ENCODE data around the gene HCK. TPM values are rescaled to one million over a fixed set of nuclear protein-coding genes. Genes with fewer than 3 reads are reported as not detected.

Gene HCK
- total RNA-seq, 4 donors from 2014 or later = 7.0 to 10.2 (median 8.7) TPM

DNA sequence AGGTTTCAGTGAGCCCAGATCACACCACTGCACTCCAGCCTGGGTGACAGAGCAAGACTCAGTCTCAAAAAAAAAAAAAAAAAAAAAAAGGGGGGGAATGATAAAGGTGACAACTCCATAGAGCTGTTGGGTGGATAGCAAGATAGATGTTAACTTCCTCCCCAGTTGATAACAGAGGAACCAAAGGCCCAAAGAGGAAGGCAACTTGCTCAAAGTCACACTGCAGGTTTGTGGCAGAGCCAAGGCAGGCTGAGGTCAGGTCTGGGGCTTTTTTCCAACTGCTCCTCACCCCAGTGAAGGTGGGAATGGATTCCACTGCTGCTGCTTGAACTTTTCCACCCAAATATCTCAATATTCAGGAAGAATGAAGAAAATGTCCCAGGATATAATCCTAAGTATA, 26.7 kb downstream of the HCK start:
- no peak for DNase-seq (ENCODE audit: low spot score in 2 of 2)
- TF ChIP-seq, protein P1, sequence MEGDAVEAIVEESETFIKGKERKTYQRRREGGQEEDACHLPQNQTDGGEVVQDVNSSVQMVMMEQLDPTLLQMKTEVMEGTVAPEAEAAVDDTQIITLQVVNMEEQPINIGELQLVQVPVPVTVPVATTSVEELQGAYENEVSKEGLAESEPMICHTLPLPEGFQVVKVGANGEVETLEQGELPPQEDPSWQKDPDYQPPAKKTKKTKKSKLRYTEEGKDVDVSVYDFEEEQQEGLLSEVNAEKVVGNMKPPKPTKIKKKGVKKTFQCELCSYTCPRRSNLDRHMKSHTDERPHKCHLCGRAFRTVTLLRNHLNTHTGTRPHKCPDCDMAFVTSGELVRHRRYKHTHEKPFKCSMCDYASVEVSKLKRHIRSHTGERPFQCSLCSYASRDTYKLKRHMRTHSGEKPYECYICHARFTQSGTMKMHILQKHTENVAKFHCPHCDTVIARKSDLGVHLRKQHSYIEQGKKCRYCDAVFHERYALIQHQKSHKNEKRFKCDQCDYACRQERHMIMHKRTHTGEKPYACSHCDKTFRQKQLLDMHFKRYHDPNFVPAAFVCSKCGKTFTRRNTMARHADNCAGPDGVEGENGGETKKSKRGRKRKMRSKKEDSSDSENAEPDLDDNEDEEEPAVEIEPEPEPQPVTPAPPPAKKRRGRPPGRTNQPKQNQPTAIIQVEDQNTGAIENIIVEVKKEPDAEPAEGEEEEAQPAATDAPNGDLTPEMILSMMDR (IDR thresholded peaks at IDR 0.05) = no peak
- intact Hi-C loops (cut with DNase I; ENCODE audit: low total_unique reads) = no loop called here
- no peak overlapping the region for H3K4me3 ChIP-seq (ENCODE audit: low read depth, poor library complexity, severe bottlenecking)

DNA sequence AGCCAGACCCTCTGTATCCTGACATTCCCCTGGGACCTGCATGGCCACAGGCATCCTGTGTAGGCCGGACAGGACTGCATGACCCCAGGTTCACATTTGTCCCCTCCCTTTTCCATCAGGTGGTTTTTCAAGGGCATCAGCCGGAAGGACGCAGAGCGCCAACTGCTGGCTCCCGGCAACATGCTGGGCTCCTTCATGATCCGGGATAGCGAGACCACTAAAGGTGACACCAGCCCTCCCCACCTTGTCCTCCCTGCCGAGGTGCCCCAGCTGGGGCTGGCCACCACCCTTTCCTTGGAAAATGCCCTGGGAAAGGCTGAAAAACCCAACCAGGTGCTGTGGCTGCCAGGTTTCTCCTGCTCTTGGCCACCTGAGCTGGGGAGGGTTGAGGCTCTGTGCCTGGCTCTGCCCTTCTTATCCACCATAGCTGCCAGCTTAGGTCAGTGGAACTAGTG, 27.6 kb downstream of the HCK start:
- 62 to 66% methylated on average over 8 of the region's 8 CpGs for WGBS, 2 donors
- DNase-seq (ENCODE audit: low spot score in 2 of 2) = no peak
- no peak overlapping the region for H3K4me3 ChIP-seq (ENCODE audit: low read depth, poor library complexity, severe bottlenecking)
- TF ChIP-seq POLR2A (IDR thresholded peaks at IDR 0.05) = no peak
- TF ChIP-seq, protein P1 (IDR thresholded peaks at IDR 0.05) = no peak
- intact Hi-C loops (cut with DNase I; ENCODE audit: low total_unique reads) = no loop called here

DNA sequence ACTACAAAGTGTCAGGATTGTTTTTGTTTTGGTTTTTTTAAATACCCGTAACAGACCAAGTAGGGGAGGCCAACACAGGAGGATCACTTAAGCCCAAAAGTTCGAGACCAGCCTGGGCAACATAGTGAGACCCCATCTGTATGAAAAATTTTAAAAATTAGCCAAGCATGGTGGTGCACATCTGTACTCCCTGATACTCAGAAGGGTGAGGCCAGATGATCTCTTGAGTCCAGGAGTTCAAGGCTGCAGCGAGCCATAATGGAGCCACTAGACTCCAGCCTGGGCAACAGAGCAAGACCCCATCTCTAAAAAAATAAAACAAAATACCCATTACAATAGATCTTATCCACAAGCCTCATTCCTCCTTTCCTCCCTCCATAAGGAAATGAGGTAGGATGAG, 28.7 kb downstream of the HCK start:
- no peak overlapping the region for H3K4me3 ChIP-seq (ENCODE audit: low read depth, poor library complexity, severe bottlenecking)
- WGBS, 2 donors = 63 to 90% methylated on average over 3 of the region's 3 CpGs
- intact Hi-C loops (cut with DNase I; ENCODE audit: low total_unique reads) = no loop called here
- no peak for DNase-seq (ENCODE audit: low spot score in 2 of 2)
- TF ChIP-seq POLR2A (IDR thresholded peaks at IDR 0.05) = no peak
- TF ChIP-seq, protein P1 (IDR thresholded peaks at IDR 0.05) = no peak

DNA sequence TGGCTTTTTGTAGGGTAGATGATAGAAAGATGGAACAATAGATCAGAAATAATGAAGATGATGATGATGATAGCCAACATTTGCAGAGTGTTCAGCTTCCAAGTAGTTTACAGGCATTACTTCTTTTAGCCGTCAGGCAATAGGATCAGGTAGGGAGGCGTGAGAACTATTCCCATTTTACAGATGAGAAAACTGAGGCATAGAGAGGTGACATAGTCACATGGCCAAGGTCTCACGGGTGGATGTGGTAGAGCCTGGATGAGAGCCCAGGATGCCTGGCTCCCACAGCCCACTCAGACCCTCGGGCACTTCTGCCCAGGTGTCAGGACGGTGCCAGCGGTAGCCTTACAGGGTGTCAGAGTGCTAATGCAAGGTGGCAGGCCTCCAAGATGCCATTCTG, 31.4 kb downstream of the HCK start:
- TF ChIP-seq POLR2A (IDR thresholded peaks at IDR 0.05) = no peak
- no peak for DNase-seq (ENCODE audit: low spot score in 2 of 2)
- H3K4me3 ChIP-seq (ENCODE audit: low read depth, poor library complexity, severe bottlenecking) = no peak overlapping the region
- intact Hi-C loops (cut with DNase I; ENCODE audit: low total_unique reads) = no loop called here
- 76 to 85% methylated on average over 6 of the region's 6 CpGs for WGBS, 2 donors

DNA sequence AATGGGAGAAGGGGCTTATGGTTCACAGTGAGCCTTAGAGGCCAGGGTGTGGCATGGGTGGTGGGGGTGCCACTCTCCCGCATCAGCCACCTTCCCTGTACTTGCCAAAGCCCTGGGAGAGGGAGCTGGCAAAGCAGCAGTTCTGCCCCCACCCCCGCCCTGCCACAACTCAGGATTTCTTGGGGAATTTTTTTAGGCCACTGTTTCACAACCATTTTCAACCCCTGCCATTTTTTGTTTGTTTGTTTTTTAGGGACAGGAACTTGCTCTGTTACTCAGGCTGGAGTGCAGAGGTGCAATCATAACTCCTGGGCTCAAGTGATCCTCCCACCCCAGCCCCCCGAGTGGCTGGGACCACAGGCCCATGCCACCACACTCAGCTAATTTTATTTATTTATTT, 35.0 kb downstream of the HCK start:
- H3K4me3 ChIP-seq (ENCODE audit: low read depth, poor library complexity, severe bottlenecking) = no peak overlapping the region
- TF ChIP-seq POLR2A (IDR thresholded peaks at IDR 0.05) = no peak
- TF ChIP-seq, protein P1 (IDR thresholded peaks at IDR 0.05) = no peak
- intact Hi-C loops (cut with DNase I; ENCODE audit: low total_unique reads) = no loop called here
- no peak for DNase-seq (ENCODE audit: low spot score in 2 of 2)
- WGBS, 2 donors = 64 to 83% methylated on average over 3 of the region's 3 CpGs

- intact Hi-C loops (cut with DNase I; ENCODE audit: low total_unique reads) = no loop called here
- no peak for DNase-seq (ENCODE audit: low spot score in 2 of 2)
- H3K4me3 ChIP-seq (ENCODE audit: low read depth, poor library complexity, severe bottlenecking) = no peak overlapping the region
- TF ChIP-seq, protein P1 (IDR thresholded peaks at IDR 0.05) = no peak
- no peak for TF ChIP-seq POLR2A (IDR thresholded peaks at IDR 0.05)
- 94 to 96% methylated on average over 3 of the region's 3 CpGs for WGBS, 2 donors
Observed at GRCh38 chr20:32088759-32089158, 36.7 kb downstream of the HCK start.

All from lower leg skin (tissue), 4 donors.